ENCODE measurements around the gene OR5H14. TPM values are rescaled to one million over a fixed set of nuclear protein-coding genes. Genes with fewer than 3 reads are reported as not detected.
A peak's percentile ranks its signal among the peaks of the same experiment; 100 is the strongest.

Gene OR5H14
- total and polyA plus RNA-seq, 2 of the 8 experiments (the other 6 are each of a cell fraction or from before 2014, with no cell fraction given) = not detected

GRCh38 chr3:98185180-98185579 is 37.9 kb downstream of the OR5H14 start:
- POLR2A ChIA-PET (ENCODE audit: partially characterized antibody) = interaction anchor here (0.9 to 1.4 kb wide), 2 partner anchors 107 to 140 kb away, joined by 3 read pairs; no protein-coding TSS in a partner anchor
- no peak overlapping the region for H3K9ac ChIP-seq (replicated peaks in 1 of 4; ENCODE audit: extremely low read depth in 1 of 4, low read depth in 3 of 4, low read length in 3 of 4)
- H3K4ac ChIP-seq (replicated peaks; ENCODE audit: insufficient read length, low read depth, low read length) = no peak overlapping the region
- no peak overlapping the region for H3K18ac ChIP-seq (ENCODE audit: extremely low read depth, low read length)
- no peak overlapping the region for H4K8ac ChIP-seq (ENCODE audit: extremely low read depth, insufficient read depth, low read length)
- H4K5ac ChIP-seq (ENCODE audit: insufficient read length, low read depth, low read length) = no peak overlapping the region
- DNase-seq (ENCODE audit: low read depth in 1 of 2, low spot score in 2 of 2) (no peak), FAIRE-seq (no peak)
- CTCF ChIA-PET (ENCODE audit: partially characterized antibody) = interaction anchor here (0.6 to 8.2 kb wide), 21 partner anchors 13 to 206 kb away, joined by 3 to 61 read pairs (median 4); no protein-coding TSS in a partner anchor
- no peaks in the 10 kb centered on the region for H3K23me2 ChIP-seq (ENCODE audit: low read depth, low read length)
- no peak overlapping the region for H2AK5ac ChIP-seq (ENCODE audit: low read depth, low read length)
- H3K79me1 ChIP-seq (ENCODE audit: low read depth, low read length) = no peaks in the 10 kb centered on the region
- H3K27me3 ChIP-seq (replicated peaks in 1 of 4; ENCODE audit: control insufficient read depth in 3 of 4, extremely low read depth in 1 of 4, insufficient read depth in 3 of 4, low read length in 3 of 4) = no peaks in the 10 kb centered on the region
- H2BK15ac ChIP-seq (ENCODE audit: low read length) = no peak overlapping the region
- no peak overlapping the region for H3K56ac ChIP-seq (replicated peaks; ENCODE audit: insufficient read length, low read depth, low read length)
- no peaks in the 10 kb centered on the region for H3K9me3 ChIP-seq (ENCODE audit: insufficient read depth in 2 of 2, low read depth in 1 of 2, low read length in 1 of 2)
- H3K4me1 ChIP-seq (replicated peaks in 1 of 4; ENCODE audit: control insufficient read depth in 3 of 4, insufficient read depth in 4 of 4, low read length in 3 of 4) = peaks cover 0 to 4% (median 0%) of the 10 kb centered on the region in 4 experiments; a peak in 1 of 7 replicates
- no peak overlapping the region for H2BK120ac ChIP-seq (replicated peaks; ENCODE audit: low read depth, low read length)
- no peak overlapping the region for H3K27ac ChIP-seq (ENCODE audit: low read depth, low read length)
- no peak overlapping the region for H3K4me3 ChIP-seq (ENCODE audit: extremely low read depth in 1 of 4, insufficient read depth in 2 of 4, low read depth in 3 of 4, low read length in 4 of 4)
- no peak overlapping the region for H3K4me2 ChIP-seq (ENCODE audit: insufficient read depth in 1 of 2, low read depth in 2 of 2, low read length in 2 of 2)
- no peak overlapping the region for H3K14ac ChIP-seq (ENCODE audit: insufficient read length)
- H3K23ac ChIP-seq (ENCODE audit: insufficient read length) = no peak overlapping the region
- H3K36me3 ChIP-seq (ENCODE audit: control insufficient read depth in 2 of 4, insufficient read depth in 4 of 4, low read length in 3 of 4) = no peaks in the 10 kb centered on the region
- H3K79me2 ChIP-seq (ENCODE audit: control insufficient read depth in 1 of 2, insufficient read depth in 2 of 2, low read length in 2 of 2) = no peaks in the 10 kb centered on the region
- no peaks in the 10 kb centered on the region for H4K20me1 ChIP-seq (replicated peaks in 1 of 2; ENCODE audit: control insufficient read depth in 1 of 2, insufficient read depth in 2 of 2, low read length in 2 of 2)
- no peak overlapping the region for H2BK12ac ChIP-seq (ENCODE audit: low read depth, low read length)
- H2BK20ac ChIP-seq (ENCODE audit: low read length) = no peak overlapping the region
- no peak overlapping the region for H2BK5ac ChIP-seq (ENCODE audit: low read depth, low read length)
- H2AFZ ChIP-seq (ENCODE audit: low read length) = no peak overlapping the region
- H4K91ac ChIP-seq (replicated peaks; ENCODE audit: insufficient read length, low read length) = no peak overlapping the region
- TF ChIP-seq KDM5A (IDR thresholded peaks at IDR 0.05; ENCODE audit: low read length) (no peak), CREB1 (IDR thresholded peaks at IDR 0.05) (no peak), RNF2 (IDR thresholded peaks at IDR 0.05; ENCODE audit: borderline replicate concordance, low read depth, low read length, missing control alignments, poor library complexity, severe bottlenecking) (no peak), POU5F1 (IDR thresholded peaks at IDR 0.05; ENCODE audit: low read depth, low read length) (no peak), SP2 (IDR thresholded peaks at IDR 0.05; ENCODE audit: low read length) (no peak), MAX (IDR thresholded peaks at IDR 0.05) (no peak), HDAC6 (IDR thresholded peaks at IDR 0.05; ENCODE audit: low read depth, low read length) (no peak), RAD21 (IDR thresholded peaks at IDR 0.05 in 1 of 2, conservative IDR thresholded peaks at IDR 0.05 in 1 of 2; ENCODE audit: low read depth in 2 of 2, low read length in 2 of 2) (peak; percentile 66 to 77), CTBP2 (IDR thresholded peaks at IDR 0.05; ENCODE audit: borderline replicate concordance, insufficient read depth, insufficient read length, low read length) (no peak), EZH2 (IDR thresholded peaks at IDR 0.05; ENCODE audit: low read depth, low read length, severe bottlenecking) (no peak), MAFK (IDR thresholded peaks at IDR 0.05; ENCODE audit: low read depth, low read length) (no peak)
